Immature natural killer cell (primary cell): ENCODE measurements around the gene THRSP. TPM values are rescaled to one million over a fixed set of nuclear protein-coding genes. Genes with fewer than 3 reads are reported as not detected.
"Not testable (repeated sequence)": the region's sequence is repeated elsewhere in the genome, so short reads cannot be mapped to it uniquely, and the experiment has no call there.

ENCODE experiments used
- DNase-seq, 3 donors: peaks; one replicate each; pipeline ENCODE4 v3.0.0; 2022; ENCODE audit warnings: mixed read lengths in 1 of 3
- H3K27ac Mint-ChIP-seq, 6 donors: one replicate each; pipeline ENCODE4 v1.8.0; 2020; ENCODE audit warnings: mixed read lengths in 6 of 6, mild to moderate bottlenecking in 5 of 6, inconsistent platforms in 4 of 6, moderate library complexity in 3 of 6
- H3K27me3 Mint-ChIP-seq, 3 donors: one replicate each; pipeline ENCODE4 v1.8.0; 2020 to 2021; ENCODE audit warnings: low read depth in 3 of 3, mild to moderate bottlenecking in 3 of 3, mixed read lengths in 3 of 3, moderate library complexity in 3 of 3, inconsistent platforms in 1 of 3
- H3K36me3 Mint-ChIP-seq, 3 donors: one replicate each; pipeline ENCODE4 v1.8.0; 2020; ENCODE audit warnings: mixed read lengths in 3 of 3, inconsistent platforms in 2 of 3, mild to moderate bottlenecking in 2 of 3
- H3K4me1 Mint-ChIP-seq, 2 donors: one replicate each; pipeline ENCODE4 v1.8.0; 2020; ENCODE audit warnings: inconsistent platforms in 2 of 2, mild to moderate bottlenecking in 2 of 2, mixed read lengths in 2 of 2, moderate library complexity in 1 of 2
- H3K4me3 Mint-ChIP-seq, 5 donors: one replicate each; pipeline ENCODE4 v1.8.0; 2020; ENCODE audit warnings: mild to moderate bottlenecking in 5 of 5, mixed read lengths in 5 of 5, inconsistent platforms in 3 of 5, moderate library complexity in 3 of 5
- H3K9me3 Mint-ChIP-seq, 6 donors: one replicate each; pipeline ENCODE4 v1.8.0; 2020; ENCODE audit warnings: mild to moderate bottlenecking in 6 of 6, mixed read lengths in 6 of 6, inconsistent platforms in 4 of 6, moderate library complexity in 3 of 6
- polyA plus RNA-seq, 3 donors: library from polyadenylated mRNA; unstranded; fragments of 300-500 nt; fragmentation: Illumina TruSeq; gene quantifications; one replicate each; pipeline ENCODE4 v1.2.3, GENCODE V29; 2021

THRSP gene
- polyA plus RNA-seq, 3 donors from 2014 or later: 0.18 TPM; not detected in 2

DNA sequence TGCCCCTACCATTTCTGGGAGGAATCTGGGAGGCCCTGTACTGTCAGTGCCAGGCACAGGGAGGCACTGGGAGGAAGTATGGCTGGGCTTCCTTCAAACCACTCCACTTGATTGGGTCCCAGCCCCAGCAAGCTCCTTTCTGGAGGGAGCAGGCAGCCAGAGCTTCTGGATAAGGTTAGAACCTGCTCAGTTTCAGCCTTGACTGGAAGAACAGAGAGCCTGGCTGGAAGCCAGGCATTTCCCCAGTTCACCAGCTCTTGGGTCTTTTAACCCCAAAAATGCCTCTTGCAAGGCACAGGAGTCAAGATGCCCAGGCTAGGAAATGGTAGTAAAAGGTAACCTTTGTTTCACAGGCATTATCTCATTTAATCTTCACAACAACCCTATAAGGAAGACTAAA, 31.6 kb upstream of the THRSP start:
- Mint-ChIP-seq H3K9me3 (no peaks in the 10 kb centered on the region), H3K36me3 (no peaks in the 10 kb centered on the region), H3K4me3 (no peak overlapping the region), H3K27me3 (peaks cover 0 to 4% (median 2%) of the 10 kb centered on the region in 3 donors), H3K4me1 (no peaks in the 10 kb centered on the region), H3K27ac (no peak overlapping the region)
- DNase-seq: no peak

- Mint-ChIP-seq H3K4me3 (no peak overlapping the region), H3K9me3 (no peaks in the 10 kb centered on the region), H3K4me1 (peaks cover 0 to 2% of the 10 kb centered on the region in 2 donors), H3K27ac (no peak overlapping the region), H3K36me3 (no peaks in the 10 kb centered on the region), H3K27me3 (peaks cover 0 to 4% (median 2%) of the 10 kb centered on the region in 3 donors)
- no peak for DNase-seq
Measured at GRCh38 chr11:78033040-78033439, 30.6 kb upstream of the THRSP start.

DNA sequence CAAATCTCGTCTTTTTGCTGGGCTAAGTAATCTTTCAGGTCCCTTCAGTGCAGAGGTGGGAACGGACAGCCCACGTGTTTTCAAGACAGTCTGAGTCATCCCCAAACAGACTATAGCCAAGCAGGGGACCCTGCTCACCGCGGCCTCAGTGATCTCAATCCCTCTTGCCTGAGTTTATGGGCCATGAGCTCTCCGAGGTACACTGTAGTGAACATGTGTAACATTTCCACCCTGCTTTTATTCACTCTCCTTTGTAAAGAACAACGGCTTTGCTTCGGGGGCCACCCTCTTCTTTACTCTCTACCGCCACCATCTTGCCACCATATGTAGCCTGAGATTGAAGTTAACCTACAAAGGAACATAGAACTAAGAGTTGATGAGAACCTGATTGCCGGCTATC, 29.0 kb upstream of the THRSP start:
- Mint-ChIP-seq H3K9me3 (no peaks in the 10 kb centered on the region), H3K36me3 (no peaks in the 10 kb centered on the region), H3K4me3 (no peak overlapping the region), H3K4me1 (peaks cover 3 to 6% of the 10 kb centered on the region in 2 donors), H3K27ac (no peak overlapping the region), H3K27me3 (peaks cover 0 to 3% (median 2%) of the 10 kb centered on the region in 3 donors)
- DNase-seq: no peak

- H3K9me3 Mint-ChIP-seq: no peaks in the 10 kb centered on the region
- no peaks in the 10 kb centered on the region for H3K36me3 Mint-ChIP-seq
- no peak overlapping the region for H3K4me3 Mint-ChIP-seq
- no peak for DNase-seq
- H3K4me1 Mint-ChIP-seq: peaks cover 13 to 15% of the 10 kb centered on the region in 2 donors
- peak overlapping the region in 1 of 6 donors; percentile 4 for H3K27ac Mint-ChIP-seq
- H3K27me3 Mint-ChIP-seq: peaks cover 0 to 4% (median 3%) of the 10 kb centered on the region in 3 donors
Measured at GRCh38 chr11:78036313-78036712, 27.3 kb upstream of the THRSP start.

DNA sequence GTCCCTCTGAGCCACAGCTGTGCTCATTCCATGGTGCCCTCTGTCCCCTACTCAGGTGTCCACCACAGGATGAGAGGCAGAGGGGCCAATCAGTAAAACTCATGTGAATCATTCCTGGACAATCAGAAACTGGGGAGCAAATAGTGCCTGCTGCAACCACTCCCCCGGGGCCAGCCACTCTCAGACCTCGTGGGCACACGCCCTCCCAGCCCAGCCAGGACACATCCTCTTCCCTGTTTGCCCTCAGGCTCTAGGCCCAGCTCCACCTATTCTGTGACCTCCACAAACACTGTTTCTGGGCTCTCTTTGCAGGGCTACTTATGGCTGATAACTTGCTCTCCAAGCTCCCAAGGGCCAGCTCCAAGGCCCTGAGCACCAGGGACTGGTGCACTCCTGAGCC, 26.6 kb upstream of the THRSP start:
- Mint-ChIP-seq H3K4me3 (no peak overlapping the region), H3K9me3 (no peaks in the 10 kb centered on the region), H3K4me1 (peaks cover 13 to 18% of the 10 kb centered on the region in 2 donors), H3K27ac (no peak overlapping the region), H3K27me3 (peaks cover 0 to 4% (median 3%) of the 10 kb centered on the region in 3 donors), H3K36me3 (no peaks in the 10 kb centered on the region)
- no peak for DNase-seq

DNA sequence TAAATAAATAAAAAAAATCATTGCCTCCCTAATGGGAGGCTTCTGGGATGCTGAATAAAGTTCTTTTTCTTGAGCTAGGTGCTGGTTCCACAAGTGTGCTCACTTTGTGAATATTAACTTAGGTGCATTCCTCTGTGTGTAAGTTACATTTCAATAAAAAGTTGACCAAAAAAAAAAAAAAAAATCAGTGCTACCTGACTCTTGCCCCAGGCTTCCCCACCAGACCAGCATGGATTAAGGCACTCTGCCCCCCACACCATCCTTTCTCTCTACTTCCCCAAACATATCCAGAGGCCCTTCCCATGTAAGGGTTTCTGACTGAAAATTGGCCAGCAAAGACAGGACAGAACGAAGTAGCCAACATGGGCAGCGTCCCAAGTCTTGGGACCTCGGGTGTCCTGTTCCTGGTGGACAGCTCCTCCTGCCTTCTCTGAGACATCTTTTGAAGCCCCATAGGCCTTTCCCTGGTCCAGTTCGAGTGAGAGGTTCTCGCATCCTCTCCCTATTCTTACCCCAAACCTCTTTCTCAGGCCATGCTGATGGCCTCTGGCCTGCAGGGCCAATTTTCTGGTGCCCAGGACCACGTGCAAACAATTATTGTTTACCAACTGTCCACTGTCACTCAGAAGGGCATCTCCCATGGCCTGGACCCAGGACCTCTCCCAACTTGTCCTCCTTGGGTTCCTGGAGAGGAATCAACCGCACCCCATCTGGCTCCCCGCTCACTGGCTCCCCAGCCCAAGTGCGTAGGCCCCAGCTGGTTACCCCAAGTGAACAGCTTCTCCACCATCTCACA, 25.6 kb upstream of the THRSP start:
- H3K4me1 Mint-ChIP-seq: peaks cover 13 to 18% of the 10 kb centered on the region in 2 donors
- H3K4me3 Mint-ChIP-seq: no peak overlapping the region
- peaks cover 0 to 4% (median 3%) of the 10 kb centered on the region in 3 donors for H3K27me3 Mint-ChIP-seq
- H3K9me3 Mint-ChIP-seq: no peaks in the 10 kb centered on the region
- no peak for DNase-seq
- no peaks in the 10 kb centered on the region for H3K36me3 Mint-ChIP-seq
- H3K27ac Mint-ChIP-seq: no peak overlapping the region

DNA sequence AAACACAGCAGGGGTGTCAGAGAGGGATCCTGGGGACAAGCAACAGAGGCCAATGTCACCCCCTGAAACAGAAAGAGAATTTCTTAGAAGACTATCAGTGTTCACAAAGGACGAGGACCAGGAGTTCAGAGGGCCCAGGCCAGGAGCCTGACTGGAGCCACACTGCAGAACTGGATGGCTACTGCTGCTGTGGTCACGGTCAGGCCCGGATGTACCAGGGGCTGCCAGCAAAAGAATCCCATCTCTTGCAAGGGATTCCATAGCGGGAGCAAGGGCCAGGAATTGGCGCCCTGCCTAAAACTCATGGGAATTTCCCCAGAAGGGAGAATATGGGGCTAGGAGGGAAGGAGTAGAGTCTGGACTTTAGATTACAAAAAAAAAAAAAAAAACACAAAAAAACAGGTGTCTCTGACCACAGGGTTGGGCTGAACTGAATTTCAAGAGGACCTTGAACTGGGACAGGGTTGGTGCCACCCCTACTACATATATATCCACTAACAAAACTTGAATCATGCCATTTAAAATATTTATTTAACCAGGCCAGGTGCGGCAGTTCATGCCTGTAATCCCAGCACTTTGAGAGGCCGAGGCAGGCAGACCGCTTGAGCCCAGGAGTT, 24.9 kb upstream of the THRSP start:
- no peak for DNase-seq
- Mint-ChIP-seq H3K9me3 (no peaks in the 10 kb centered on the region), H3K36me3 (no peaks in the 10 kb centered on the region), H3K27ac (no peak overlapping the region), H3K27me3 (peaks cover 2 to 4% (median 3%) of the 10 kb centered on the region in 3 donors), H3K4me3 (no peak overlapping the region), H3K4me1 (peaks cover 13 to 18% of the 10 kb centered on the region in 2 donors)

DNA sequence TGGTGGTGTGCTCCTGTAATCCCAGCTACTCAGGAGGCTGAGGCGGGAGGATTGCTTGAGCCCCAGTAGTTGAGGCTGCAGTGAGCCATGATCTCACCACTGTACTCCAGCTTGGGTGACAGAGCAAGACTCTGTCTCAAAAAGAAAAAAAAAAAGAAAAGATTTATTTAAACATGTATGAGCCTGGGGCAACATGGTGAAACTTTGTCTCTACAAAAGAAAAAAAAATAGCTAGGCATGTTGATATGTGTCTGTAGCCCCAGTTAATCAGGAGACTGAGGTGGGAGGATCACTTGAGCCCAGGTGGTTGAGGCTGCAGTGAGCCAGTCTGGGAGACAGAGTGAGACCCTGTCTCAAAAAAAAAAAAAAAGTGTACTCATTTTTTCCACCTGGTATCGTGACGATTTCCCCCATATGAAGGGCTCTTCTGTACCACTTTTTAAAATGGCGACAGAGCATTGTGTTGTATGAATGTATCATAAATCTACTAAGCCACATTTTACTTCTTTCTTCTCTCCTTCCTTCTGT, 24.2 kb upstream of the THRSP start:
- Mint-ChIP-seq H3K9me3 (no peaks in the 10 kb centered on the region), H3K36me3 (no peaks in the 10 kb centered on the region), H3K4me3 (peak overlapping the region in 4 of 5 donors; percentile 64 to 84 (median 82)), H3K4me1 (peaks cover 13 to 18% of the 10 kb centered on the region in 2 donors), H3K27me3 (peaks cover 2 to 4% (median 3%) of the 10 kb centered on the region in 3 donors), H3K27ac (peak overlapping the region; percentile 81 to 94 (median 88))
- no peak for DNase-seq

- Mint-ChIP-seq H3K36me3 (no peaks in the 10 kb centered on the region), H3K4me3 (peak overlapping the region; percentile 63 to 84 (median 82)), H3K9me3 (no peaks in the 10 kb centered on the region), H3K27ac (peak overlapping the region; percentile 81 to 94 (median 88)), H3K4me1 (peaks cover 13 to 18% of the 10 kb centered on the region in 2 donors), H3K27me3 (peaks cover 2 to 4% (median 3%) of the 10 kb centered on the region in 3 donors)
- peak; percentile 25 to 37 (median 26) for DNase-seq
Measured at GRCh38 chr11:78039919-78040671, 23.6 kb upstream of the THRSP start.

DNA sequence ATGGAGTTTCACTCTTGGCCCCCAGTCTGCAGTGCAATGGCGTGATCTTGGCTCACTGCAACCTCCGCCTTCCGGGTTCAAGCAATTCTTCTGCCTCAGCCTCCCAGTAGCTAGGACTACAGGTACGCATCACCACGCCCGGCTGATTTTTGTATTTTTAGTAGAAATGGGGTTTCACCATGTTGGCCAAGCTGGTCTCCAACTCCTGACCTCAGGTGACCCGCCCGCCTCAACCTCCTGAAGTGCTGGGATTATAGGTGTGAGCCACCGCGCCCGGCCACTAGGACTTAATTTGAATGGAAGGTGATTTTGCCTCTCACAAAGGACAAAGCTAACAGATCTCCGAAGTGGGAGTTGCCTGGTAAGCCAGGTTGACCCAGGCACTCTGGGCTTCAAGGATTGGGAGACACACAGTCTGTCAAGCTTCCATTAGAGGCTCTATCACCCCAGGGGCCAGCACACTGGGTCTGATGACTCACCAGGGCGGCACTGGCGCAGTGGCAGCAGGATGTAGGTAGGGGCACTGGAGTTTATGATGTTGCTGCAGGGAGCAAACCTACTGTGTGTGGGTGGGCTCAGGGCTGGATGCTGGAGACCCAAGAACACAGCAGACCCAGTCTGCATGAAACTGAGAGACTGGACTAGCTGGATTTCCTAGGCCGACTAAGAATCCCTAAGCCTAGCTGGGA, 22.8 kb upstream of the THRSP start:
- Mint-ChIP-seq H3K4me3 (no peak overlapping the region), H3K9me3 (no peaks in the 10 kb centered on the region), H3K36me3 (no peaks in the 10 kb centered on the region), H3K27ac (peak overlapping the region in 2 of 6 donors; percentile 34 to 87), H3K4me1 (peaks cover 18 to 20% of the 10 kb centered on the region in 2 donors), H3K27me3 (peaks cover 1 to 2% (median 2%) of the 10 kb centered on the region in 3 donors)
- no peak for DNase-seq

- H3K27me3 Mint-ChIP-seq, H3K9me3 Mint-ChIP-seq: not testable (repeated sequence)
Measured at GRCh38 chr11:78041380-78041719, 22.3 kb upstream of the THRSP start.

DNA sequence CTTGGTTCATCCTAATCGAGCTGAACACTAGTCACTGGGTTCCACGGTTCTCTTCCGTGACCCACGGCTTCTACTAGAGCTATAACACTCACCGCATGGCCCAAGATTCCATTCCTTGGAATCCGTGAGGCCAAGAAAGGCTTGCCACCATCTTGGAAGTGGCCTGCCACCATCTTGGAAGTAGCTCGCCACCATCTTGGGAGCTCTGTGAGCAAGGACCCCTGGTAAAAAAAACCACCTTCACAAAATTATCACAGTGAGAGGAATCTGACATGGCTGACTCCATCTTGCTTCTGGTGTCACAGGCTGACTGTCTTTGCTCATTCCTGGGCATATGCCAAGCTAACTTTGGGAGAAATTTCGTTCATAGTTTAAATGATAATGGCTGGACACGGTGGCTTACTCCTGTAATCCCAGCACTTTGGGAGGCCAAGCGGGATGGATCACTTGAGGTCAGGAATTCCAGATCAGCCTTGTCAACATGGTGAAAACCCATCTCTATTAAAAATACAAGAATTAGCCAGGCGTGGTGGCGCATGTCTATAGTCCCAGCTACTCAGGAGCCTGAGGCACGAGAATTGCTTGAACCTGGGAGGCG, 21.7 kb upstream of the THRSP start:
- Mint-ChIP-seq H3K36me3 (no peaks in the 10 kb centered on the region), H3K4me3 (peak overlapping the region in 1 of 5 donors; percentile 47), H3K4me1 (peaks cover 23 to 24% of the 10 kb centered on the region in 2 donors), H3K27ac (peak overlapping the region in 2 of 6 donors; percentile 48 to 52), H3K27me3 (peaks cover 1 to 2% (median 2%) of the 10 kb centered on the region in 3 donors), H3K9me3 (peaks cover 0 to 2% (median 0%) of the 10 kb centered on the region in 6 donors)
- no peak for DNase-seq

More at GRCh38 chr11:78041380-78041719, 22.3 kb upstream of the THRSP start:
- not testable (repeated sequence) for H3K36me3 Mint-ChIP-seq, DNase-seq
- peak overlapping the region in 1 of 5 donors; percentile 47 for H3K4me3 Mint-ChIP-seq
- peak overlapping the region in 2 of 6 donors; percentile 48 to 52 for H3K27ac Mint-ChIP-seq
- peaks cover 23% of the 10 kb centered on the region in 2 donors for H3K4me1 Mint-ChIP-seq

DNA sequence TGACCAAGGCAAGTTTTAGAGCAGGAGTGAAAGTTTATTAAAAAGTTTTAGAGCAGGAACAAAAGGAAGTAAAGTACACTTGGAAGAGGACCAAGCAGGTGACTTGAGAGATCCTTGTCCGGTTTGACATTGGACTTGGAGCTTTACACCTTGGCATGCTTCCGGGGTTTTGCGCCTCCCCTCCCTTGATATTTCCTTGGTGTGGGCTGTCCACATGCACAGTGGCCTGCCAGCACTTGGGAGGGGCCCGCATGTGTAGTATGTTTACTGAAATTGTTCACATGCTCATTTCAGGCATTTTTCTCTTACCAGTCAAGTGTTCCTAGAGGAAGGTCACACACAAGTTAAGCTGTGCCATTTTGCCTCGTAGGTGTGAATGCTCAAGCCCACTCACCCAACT, 19.0 kb upstream of the THRSP start:
- Mint-ChIP-seq H3K4me3 (no peak overlapping the region), H3K4me1 (peaks cover 16 to 19% of the 10 kb centered on the region in 2 donors), H3K9me3 (peaks cover 0 to 2% (median 0%) of the 10 kb centered on the region in 6 donors), H3K36me3 (no peaks in the 10 kb centered on the region), H3K27ac (no peak overlapping the region), H3K27me3 (peaks cover 1 to 3% (median 2%) of the 10 kb centered on the region in 3 donors)
- no peak for DNase-seq
